Activated CD8-positive, alpha-beta memory T cell treated with anti-CD3 and anti-CD28 coated beads for 24 hours (primary cell): ENCODE results near the gene SPAG6.
"Not testable (repeated sequence)": the region's sequence is repeated elsewhere in the genome, so short reads cannot be mapped to it uniquely, and the experiment has no call there.

ENCODE experiments used
- DNase-seq: peaks from one replicate; pipeline ENCODE4 v3.0.0-alpha.2; 2020

SPAG6 gene

GRCh38 chr10:22342421-22342820 lies 2.9 kb upstream of the SPAG6 start:
- DNase-seq: no peak

GRCh38 chr10:22343731-22344130 lies 1.6 kb upstream of the SPAG6 start:
- no peak for DNase-seq

- DNase-seq: no peak
Measured at GRCh38 chr10:22344249-22344648, 1.0 kb upstream of the SPAG6 start.

GRCh38 chr10:22344781-22345300 lies 455 bp upstream of the SPAG6 start:
- no peak for DNase-seq

- no peak for DNase-seq
Measured at GRCh38 chr10:22346096-22346661, 883 bp downstream of the SPAG6 start.

- DNase-seq: no peak
Measured at GRCh38 chr10:22349755-22350154, 4.5 kb downstream of the SPAG6 start.

- no peak for DNase-seq
Measured at GRCh38 chr10:22351131-22351703, 5.9 kb downstream of the SPAG6 start.

- DNase-seq: no peak
Measured at GRCh38 chr10:22356324-22356873, 11.1 kb downstream of the SPAG6 start.

GRCh38 chr10:22357770-22358169 lies 12.5 kb downstream of the SPAG6 start:
- DNase-seq: not testable (repeated sequence)

- no peak for DNase-seq
Measured at GRCh38 chr10:22363305-22363704, 18.0 kb downstream of the SPAG6 start.

- no peak for DNase-seq
Measured at GRCh38 chr10:22364407-22365140, 19.3 kb downstream of the SPAG6 start.

- no peak for DNase-seq
Measured at GRCh38 chr10:22365233-22365632, 19.9 kb downstream of the SPAG6 start.

GRCh38 chr10:22365644-22366434 lies 20.5 kb downstream of the SPAG6 start:
- no peak for DNase-seq

- DNase-seq: no peak
Measured at GRCh38 chr10:22366435-22366703, 21.1 kb downstream of the SPAG6 start.

GRCh38 chr10:22366771-22367170 lies 21.5 kb downstream of the SPAG6 start:
- no peak for DNase-seq

GRCh38 chr10:22367471-22367870 lies 22.2 kb downstream of the SPAG6 start:
- DNase-seq: no peak

GRCh38 chr10:22368402-22368801 lies 23.1 kb downstream of the SPAG6 start:
- no peak for DNase-seq

GRCh38 chr10:22368981-22369380 lies 23.7 kb downstream of the SPAG6 start:
- no peak for DNase-seq

GRCh38 chr10:22369434-22370072 lies 24.3 kb downstream of the SPAG6 start:
- no peak for DNase-seq

GRCh38 chr10:22370320-22370719 lies 25.0 kb downstream of the SPAG6 start:
- DNase-seq: no peak

GRCh38 chr10:22372298-22372697 lies 27.0 kb downstream of the SPAG6 start:
- no peak for DNase-seq

- DNase-seq: no peak
Measured at GRCh38 chr10:22372917-22373316, 27.6 kb downstream of the SPAG6 start.
